GM21423 (cell line): ENCODE data around the gene RECK.
A peak's percentile ranks its signal among the peaks of the same experiment; 100 is the strongest.
"Not testable (repeated sequence)": the region's sequence is repeated elsewhere in the genome, so short reads cannot be mapped to it uniquely, and the experiment has no call there.

Source experiments
- ATAC-seq: cut with Tn5 transposase; IDR thresholded peaks from one replicate; pipeline ENCODE4 v1.9.1; 2021; ENCODE audit warnings: mild to moderate bottlenecking, moderate library complexity; ENCODE audit not compliant: unreplicated experiment

The RECK gene, protein sequence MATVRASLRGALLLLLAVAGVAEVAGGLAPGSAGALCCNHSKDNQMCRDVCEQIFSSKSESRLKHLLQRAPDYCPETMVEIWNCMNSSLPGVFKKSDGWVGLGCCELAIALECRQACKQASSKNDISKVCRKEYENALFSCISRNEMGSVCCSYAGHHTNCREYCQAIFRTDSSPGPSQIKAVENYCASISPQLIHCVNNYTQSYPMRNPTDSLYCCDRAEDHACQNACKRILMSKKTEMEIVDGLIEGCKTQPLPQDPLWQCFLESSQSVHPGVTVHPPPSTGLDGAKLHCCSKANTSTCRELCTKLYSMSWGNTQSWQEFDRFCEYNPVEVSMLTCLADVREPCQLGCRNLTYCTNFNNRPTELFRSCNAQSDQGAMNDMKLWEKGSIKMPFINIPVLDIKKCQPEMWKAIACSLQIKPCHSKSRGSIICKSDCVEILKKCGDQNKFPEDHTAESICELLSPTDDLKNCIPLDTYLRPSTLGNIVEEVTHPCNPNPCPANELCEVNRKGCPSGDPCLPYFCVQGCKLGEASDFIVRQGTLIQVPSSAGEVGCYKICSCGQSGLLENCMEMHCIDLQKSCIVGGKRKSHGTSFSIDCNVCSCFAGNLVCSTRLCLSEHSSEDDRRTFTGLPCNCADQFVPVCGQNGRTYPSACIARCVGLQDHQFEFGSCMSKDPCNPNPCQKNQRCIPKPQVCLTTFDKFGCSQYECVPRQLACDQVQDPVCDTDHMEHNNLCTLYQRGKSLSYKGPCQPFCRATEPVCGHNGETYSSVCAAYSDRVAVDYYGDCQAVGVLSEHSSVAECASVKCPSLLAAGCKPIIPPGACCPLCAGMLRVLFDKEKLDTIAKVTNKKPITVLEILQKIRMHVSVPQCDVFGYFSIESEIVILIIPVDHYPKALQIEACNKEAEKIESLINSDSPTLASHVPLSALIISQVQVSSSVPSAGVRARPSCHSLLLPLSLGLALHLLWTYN

DNA sequence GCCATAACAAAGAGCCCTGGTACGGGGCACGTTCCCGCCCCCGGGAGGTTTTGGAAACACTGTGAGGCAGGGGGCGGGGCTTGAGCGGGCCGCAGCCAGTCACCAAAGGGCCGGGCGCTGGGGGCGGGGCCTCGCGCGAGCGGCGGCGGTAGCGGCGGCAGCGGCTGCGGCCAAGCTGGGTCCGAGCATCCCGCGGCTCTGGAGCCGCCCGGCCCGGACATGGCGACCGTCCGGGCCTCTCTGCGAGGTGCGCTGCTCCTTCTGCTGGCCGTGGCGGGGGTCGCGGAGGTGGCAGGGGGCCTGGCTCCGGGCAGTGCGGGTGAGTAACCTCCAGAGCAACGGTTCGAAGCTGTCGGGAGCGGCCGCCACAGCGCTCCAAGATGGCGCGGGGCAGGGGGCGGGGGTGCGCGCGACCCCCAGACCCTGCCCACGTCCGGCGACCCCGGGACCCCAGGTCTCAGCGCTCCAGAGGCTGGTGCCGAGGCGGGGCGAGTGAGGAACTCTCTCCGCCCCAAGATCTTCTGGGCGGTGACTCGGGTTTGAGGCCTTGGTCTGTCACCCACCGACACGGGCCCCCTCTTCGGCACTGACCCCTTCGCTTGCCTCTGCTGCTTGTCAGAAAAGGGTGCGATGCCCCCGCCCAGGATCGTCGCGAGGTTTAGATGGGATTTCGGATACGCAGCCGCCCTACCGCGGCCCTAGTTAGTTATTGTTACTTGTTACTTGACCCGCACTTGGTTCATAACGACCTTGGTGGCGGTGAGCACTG lies at the start of gene RECK:
RECK (plus strand) TSS at position 134 of the 769 bp plus-strand sequence; CDS start at position 220, 86 bp downstream.
- peak; percentile 75 for ATAC-seq

DNA sequence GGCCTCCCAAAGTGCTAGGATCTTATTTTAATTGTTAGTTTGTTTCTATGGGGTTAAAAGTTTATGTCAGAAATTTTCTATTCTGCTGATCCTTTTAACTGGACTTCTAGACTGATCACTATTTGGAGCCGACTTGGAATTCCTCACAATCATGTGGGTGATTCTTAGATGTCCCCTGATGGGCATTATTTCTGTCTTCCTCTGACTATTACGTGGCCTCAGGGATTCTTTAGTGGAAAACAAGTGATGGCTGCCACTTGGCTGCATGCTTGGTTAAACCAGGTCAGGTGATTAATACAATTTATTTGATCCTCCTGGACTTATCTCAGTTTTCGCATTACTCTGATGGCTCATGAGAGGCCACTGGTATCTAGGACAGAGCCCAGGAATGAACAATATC lies 46.6 kb upstream of the RECK start:
- ATAC-seq, result no peak

DNA sequence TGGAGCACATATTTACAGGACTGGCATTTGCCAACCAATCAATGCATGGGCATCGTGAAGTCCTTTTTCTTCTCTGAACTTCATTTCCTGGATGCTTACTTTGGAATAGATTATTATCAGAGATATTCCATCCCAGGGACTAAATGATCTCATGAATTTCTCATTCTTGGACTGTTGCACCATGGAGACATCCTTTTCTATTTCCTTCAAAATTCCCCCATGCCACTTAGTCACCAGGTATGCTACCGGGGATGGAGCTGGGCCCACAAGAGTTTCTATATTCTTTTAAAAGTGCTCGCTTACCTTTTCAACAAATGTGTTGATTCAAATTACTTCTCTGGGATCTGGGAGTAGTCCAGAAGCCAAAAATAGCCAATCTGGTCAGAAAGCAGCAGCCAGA lies 43.6 kb upstream of the RECK start:
- ATAC-seq, result not testable (repeated sequence)

DNA sequence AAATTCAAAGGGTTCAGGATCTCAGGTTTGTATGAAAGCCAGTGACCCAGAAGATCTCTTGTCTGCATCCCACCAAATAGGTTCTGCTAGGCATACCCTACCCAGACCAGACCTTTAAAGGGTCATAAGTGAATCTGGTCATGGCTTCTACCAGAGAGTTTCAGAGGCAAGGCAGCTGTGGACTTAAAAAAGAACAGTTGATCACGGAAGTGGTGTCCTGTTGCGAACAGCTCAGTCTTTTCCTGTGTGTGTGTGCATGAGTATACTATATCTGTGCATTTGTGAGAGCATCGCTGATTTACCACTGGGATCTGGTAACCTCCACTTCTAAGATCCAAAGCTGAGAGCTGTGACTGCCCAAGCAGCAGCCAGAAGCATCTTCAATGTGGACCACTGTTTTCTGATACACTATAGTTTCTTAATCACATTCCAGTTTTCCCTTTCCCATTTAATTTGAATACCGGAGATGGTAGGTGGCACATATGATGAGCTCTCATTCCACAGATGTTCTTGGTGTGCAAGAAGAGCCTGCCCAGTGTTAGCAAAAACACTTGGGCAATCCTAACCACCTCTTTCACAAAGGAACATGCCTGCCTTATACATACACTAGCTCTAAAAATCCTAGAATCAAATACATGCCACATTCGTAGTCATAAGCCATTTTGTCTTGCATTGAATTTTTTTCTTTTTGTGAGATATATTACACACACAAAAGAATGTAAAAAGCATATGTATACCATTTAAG lies 42.6 kb upstream of the RECK start:
- no peak for ATAC-seq

DNA sequence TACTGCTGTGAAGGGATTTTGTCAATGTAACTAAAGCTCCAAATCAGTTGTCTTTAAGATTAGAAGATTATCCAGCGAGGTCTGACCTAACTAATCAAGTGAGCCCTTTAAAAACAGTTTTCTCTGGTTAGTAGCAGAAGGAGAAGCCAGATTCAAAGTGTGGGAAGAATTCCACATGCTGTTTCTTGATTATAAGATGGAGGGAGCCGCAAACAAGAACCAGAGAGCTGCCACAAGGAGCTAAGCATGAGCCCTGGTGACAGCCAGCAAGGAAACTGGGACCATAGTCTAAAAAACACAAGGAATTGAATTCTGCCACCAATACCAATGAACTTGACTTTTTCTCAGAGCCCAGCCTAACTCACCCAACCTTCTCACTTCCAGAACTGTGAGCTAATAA lies 41.8 kb upstream of the RECK start:
- ATAC-seq, result no peak

DNA sequence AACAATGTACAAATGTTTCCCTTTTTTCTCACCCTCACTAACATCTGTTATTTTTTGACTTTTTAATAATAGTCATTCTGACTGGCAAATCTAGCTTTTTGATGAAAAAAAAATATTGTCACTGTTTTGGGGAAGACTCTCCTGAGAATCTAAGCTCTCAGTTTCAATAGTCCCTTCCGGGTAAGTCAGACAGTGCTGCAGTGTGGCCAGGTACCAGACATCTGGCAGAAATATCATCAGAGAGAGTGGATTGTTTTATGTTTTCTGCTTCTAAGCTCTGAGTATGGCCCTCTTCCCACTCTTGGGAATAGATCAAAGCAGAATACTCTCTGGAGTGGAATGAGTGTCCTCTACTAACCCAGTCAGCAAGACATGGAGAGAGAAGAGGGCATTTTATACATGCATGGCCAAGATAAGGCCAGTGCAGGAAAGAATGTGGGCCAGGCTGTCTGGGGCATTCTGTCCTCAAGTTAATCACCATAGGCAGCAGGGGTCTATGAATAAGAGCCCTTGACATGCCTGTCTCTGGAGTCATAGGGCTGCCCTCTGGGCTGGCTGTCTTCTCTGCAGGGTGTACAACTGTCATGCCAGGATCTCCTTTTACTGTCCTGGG lies 40.2 kb upstream of the RECK start:
- ATAC-seq, result no peak

DNA sequence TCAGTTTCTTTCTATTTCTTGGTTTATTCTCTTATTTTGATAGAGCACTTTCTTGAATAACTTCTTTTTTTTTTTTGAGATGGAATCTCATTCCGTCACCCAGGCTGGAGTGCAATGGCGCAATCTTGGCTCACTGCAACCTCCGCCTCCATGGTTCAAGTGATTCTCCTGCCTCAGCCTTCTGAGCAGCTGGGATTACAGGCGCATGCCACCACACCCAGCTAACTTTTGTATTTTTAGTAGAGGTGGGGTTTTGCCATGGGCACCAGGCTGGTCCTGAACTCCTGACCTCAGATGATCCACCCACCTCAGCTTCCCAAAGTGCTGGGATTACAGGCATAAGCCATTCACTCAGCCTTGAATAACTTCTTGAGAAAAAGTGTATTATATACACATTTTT lies 39.7 kb upstream of the RECK start:
- ATAC-seq, result not testable (repeated sequence)

DNA sequence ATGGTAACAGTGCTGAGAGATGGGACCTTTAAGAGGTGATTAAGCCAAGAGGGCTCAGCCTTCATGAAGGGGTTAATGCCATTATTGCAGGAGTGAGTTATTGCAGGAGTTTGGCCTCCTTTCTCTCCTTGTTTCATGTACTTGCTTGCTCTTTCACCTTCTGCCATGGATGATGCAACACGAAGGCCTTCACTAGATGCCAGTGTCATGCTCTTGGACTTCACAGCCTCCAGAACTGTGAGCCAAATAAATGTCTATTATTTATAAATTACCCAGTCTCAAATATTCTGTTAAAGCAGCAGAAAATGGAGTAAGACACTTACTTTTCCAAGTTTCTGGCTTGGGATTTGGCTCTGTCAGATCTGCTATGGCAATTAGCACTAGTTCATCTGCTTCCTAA lies 38.4 kb upstream of the RECK start:
- no peak for ATAC-seq

DNA sequence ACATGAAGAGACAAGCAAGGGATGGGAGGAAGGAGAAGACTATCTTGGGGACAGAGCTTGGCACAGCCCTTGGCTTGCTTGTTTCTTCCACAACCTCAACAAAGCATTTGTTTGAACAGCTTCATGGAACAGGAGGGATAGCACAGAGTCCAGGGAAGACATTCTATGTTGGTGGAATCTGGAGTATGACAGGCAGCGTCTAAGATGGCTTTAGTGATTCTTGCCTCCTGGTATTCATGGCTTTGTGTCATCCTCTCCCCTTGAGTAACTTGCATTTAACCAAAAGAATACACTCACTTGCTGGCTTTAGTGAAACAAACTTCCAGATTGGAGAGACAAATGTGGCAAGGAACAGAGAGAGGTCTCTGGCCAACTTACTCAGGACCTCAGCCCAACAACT lies 30.8 kb upstream of the RECK start:
- no peak for ATAC-seq

DNA sequence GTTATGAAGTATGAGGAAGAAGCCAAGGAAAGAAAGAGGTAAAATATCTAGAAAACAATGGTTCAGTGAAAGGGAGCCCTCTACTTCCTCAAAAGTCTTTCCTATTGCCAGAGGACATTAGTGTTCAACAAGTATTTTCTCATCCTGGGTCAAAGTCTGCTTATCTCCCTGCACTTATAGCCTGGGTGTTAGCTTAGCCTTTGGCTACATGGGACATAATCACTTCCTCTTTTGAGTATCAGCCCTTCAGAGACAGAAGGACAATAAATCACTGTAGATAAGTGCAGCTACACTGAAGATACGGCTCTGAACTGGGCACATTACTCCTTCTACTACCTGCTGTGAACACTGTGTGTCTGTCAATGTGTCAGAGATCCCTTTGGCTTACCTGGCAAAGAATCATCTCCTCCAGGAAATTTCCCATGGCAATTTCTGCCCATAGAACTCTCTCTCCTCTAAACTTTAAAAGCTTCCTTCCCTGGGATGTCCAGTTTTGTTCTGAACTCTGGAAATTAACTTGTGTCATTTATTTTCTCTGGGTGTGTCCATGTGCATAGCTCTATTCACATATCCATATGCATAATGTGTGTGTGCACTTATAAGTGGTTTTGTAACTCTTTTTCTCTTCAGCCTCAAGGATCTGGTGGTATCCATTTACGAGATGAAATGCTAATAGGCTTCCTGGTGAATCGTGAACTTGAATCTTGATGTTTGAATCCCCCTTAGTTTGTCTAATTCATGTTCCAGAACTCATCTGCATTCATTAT lies 30.0 kb upstream of the RECK start:
- no peak for ATAC-seq

DNA sequence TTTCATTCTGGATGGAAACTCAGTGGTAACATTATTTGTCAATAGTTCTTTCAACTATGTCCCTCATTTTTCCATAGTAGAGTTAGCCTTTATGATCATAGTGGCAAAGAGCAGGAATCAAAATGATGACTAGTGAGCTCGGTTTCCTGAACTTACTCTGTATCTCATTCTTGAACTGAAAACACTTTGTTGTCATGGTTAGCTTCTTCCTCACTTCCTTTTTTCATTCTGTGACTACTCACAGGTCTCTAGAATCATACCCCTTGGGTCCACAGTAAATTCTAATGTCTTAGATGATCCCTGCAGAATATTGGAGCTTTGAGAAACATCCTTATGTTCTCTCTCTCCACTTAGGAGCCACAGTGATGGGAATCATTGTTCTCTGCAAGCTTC lies 29.4 kb upstream of the RECK start:
- ATAC-seq, result no peak

DNA sequence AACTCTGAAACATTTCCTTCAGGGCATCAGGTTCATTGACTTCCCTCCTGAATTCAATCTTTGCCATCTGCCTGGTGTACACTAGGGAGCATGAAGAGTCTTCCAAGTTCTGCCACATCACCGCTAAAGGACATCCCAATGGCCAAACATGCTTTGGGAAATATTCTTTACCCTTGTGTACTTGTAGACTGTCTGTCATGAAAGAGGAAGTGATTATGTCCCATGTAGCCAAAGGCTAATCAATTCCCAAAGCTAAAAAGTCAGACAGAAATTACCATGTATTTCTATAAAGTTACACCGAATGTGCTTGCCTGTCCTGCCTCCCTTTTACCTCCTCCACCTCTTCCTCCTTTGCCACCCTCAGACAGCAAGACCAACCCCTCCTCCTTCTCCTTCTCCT lies 28.9 kb upstream of the RECK start:
- ATAC-seq, result no peak

DNA sequence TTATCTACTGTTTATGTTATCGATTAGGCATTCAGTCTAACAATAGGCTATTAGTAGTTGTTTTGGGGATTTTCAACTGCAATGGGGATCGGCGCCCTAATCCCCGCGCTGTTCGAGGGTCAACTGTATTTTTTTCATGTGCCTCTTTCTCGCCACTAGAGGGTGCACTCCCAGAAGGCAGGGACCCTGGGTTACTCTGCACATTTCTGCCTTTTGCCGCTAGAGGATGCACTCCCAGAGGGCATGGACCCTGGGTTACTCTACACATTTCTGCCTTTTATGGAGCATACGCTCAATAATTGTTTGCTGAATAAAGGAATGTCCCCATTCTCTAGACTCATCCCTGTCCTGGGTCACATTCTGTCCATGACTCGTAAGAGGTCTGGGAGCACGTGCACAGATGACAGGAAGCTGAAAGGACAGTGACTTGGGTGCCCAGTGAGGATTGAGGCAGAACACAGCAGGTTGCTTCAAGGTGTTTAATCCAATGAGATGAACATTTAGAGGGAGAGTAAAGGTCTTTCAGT lies 27.9 kb upstream of the RECK start:
- ATAC-seq, result no peak

DNA sequence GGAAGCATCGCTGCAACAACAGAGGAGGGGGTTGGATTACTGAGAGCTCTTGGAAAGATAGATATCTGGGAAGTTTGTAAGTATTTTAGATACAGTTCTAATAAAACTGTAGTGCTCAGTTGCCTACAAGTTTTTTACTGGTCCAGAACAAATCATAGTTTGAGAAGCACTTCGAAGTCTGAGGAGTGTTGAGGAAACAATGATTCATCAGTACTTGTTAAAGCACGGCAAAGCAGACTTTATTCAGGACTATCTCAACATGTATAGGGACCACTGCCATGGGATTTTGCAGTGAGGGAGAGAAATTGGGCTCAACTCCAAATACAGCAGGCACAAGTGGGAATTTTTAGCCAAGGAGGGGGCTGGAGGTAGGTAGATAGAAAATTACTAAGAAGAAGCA lies 25.3 kb upstream of the RECK start:
- no peak for ATAC-seq

DNA sequence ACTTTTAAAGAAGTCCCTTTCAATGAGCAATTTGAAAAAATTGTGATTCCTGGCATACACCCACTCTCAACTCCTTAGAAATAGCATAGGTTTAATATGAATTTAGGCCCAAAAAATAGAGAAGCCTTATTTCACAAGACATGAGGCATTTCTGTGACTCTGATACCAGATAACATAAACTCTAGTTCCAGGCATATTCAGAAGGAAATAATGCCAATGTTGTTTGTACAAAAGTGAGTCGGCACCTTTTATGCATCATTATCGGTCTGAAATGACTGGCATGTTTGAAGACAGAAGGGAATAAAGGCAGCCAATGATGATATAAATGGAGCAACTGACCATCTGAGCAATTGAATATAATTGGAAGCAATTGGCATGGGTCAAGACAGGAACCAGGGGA lies 19.4 kb upstream of the RECK start:
- no peak for ATAC-seq

DNA sequence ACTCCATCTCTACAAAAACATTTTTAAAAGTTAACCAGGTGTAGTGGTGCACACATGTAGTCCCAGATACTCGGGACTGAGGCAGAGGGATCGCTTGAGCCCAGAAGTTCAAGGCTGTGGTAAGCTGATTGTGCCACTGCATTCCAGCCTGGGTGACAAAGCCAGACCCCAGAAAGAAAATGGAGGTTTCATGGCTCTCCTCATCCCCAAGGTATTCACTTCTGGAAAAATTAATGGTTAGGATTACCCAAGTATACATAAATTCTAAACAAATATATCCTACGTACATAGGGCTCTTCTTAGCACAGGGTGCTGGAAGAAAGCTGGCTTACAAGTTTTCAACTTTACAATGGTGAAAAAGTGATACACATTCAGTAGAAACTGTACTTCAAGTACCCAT lies 18.6 kb upstream of the RECK start:
- ATAC-seq, result no peak

DNA sequence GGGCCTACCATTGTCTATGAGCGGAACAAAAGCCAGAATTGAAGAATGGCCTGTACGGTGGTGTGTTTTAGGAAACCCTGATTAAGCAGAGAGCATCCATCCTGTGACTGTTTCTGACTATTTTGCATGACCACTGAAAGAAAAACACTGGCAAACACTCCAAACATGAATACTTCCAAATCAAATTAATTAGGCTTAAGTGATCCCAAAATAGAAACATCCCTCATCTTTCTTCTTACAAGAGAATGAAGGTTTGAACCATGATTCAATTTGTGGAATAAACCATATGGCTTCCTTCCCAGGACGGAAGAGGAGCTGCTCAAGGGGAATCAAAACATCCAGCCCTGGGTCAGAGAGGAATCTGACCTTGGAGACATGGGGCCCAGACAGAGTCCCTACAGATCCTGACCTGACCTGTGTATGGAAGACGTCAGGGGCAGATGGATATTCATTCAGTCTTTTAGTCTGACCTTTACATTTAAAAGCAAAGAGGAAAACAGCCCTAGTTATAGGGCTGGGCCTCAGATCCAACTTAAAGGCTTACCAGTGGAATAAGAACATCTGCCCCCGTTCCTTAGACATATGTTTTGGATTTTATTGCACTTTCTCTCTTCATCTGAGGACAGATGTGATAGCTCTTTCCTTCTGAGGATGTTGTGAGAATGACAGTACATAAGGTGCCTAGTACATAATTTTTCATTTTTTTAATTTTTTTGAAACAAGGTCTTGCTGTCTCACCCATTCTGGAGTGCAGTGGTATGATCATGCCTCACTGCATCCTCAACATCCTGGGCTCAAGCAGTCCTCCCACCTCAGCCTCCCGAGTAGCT lies 17.6 kb upstream of the RECK start:
- no peak for ATAC-seq

DNA sequence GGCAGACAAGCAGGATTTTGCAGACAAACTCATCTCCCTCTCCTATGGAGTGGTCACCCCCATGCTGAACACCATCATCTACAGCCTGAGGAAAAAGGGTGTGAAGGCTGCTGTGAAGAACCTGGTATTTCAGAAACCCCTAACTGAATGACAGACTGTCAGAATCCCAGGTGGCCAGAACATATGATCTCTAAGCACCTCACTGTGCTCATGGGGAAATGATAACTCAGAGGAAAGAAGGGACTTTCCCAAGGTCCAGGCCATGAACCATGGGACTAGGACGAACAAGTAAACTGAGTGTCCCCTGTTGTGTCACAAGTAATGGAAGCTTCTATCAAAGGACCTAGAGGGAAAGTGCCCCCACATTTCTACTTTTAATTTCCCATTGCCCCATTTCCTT lies 14.7 kb upstream of the RECK start:
- no peak for ATAC-seq
